Endothelial cell of umbilical vein (primary cell): ENCODE results near the gene CLIC5. TPM values are rescaled to one million over a fixed set of nuclear protein-coding genes. Genes with fewer than 3 reads are reported as not detected.

Experiments
- BruUV-seq: library from RNA; stranded (reverse); fragments of 400-500 nt; replicated peaks from 2 replicates; lab custom pipeline; 2021; lab: Mats Ljungman, UMichigan
- CTCF ChIA-PET: fragments of 300-600, 350-600 bp; sonication (Branson Sonifier 250); formaldehyde crosslinking; loops from one replicate; lab custom pipeline; 2021; ENCODE audit warnings: antibody characterized with exemption, inconsistent platforms; lab: Charles Lee
- POLR2A ChIA-PET: fragments of 300-600, 350-600 bp; sonication (Branson Sonifier 250); formaldehyde crosslinking; loops from one replicate; lab custom pipeline; 2021; ENCODE audit warnings: antibody characterized with exemption, inconsistent platforms; lab: Charles Lee
- DNase-seq: peaks from one replicate; pipeline ENCODE4 v3.0.0-alpha.2; 2011; ENCODE audit warnings: low read depth, low spot score
- FAIRE-seq: peaks from 2 replicates; lab custom pipeline; 2011; peaks lifted over from hg19 to GRCh38; lab: Jason Lieb, UNC
- H2AFZ ChIP-seq: 2 replicates; pipeline ENCODE4 v1.6.0; 2012; ENCODE audit warnings: low read depth, low read length, control low read depth, inconsistent platforms
- H3K27ac ChIP-seq: 2 replicates; pipeline ENCODE4 v1.5.1; 2011; ENCODE audit warnings: low read depth, mild to moderate bottlenecking, control low read depth, low read length, moderate library complexity; ENCODE audit not compliant: insufficient read depth
- H3K27me3 ChIP-seq, 2 experiments: 2 replicates each; pipeline versions ENCODE4 v1.6.0 to v1.6.1; 2011; ENCODE audit warnings: low read length in 2 of 2, mixed read lengths in 1 of 2; ENCODE audit not compliant: control insufficient read depth in 2 of 2, insufficient read depth in 2 of 2
- H3K36me3 ChIP-seq, 2 experiments: 2 replicates in 1 of 2; 3 replicates in 1 of 2; pipeline ENCODE4 v1.5.1; 2011; ENCODE audit warnings: low read length in 2 of 2, mild to moderate bottlenecking in 1 of 2, moderate library complexity in 1 of 2; ENCODE audit not compliant: control insufficient read depth in 2 of 2, insufficient read depth in 2 of 2; ENCODE audit errors: extremely low read depth in 1 of 2
- H3K4me1 ChIP-seq: 3 replicates; pipeline ENCODE4 v1.5.1; 2011; ENCODE audit warnings: mild to moderate bottlenecking, low read length; ENCODE audit not compliant: control insufficient read depth, insufficient read depth; ENCODE audit errors: extremely low read depth
- H3K4me2 ChIP-seq: 2 replicates; pipeline ENCODE4 v1.6.1; 2011; ENCODE audit warnings: low read length, control low read depth, mixed read lengths; ENCODE audit not compliant: insufficient read depth
- H3K4me3 ChIP-seq, 3 experiments: fragments of 200-600 bp in 1 of 3; sonication (generic), shearing (Covaris generic) in 1 of 3; replicated peaks in 1 of 3; 2 replicates each; pipeline ENCODE4 v1.5.1; 2011 to 2016; ENCODE audit warnings: control low read depth in 3 of 3, low read length in 3 of 3, mild to moderate bottlenecking in 2 of 3, inconsistent platforms in 1 of 3, low read depth in 1 of 3, moderate library complexity in 1 of 3; ENCODE audit not compliant: insufficient read depth in 1 of 3
- H3K79me2 ChIP-seq: 2 replicates; pipeline ENCODE4 v1.6.0; 2012; ENCODE audit warnings: low read length, inconsistent platforms; ENCODE audit not compliant: control insufficient read depth, insufficient read depth
- H3K9ac ChIP-seq: replicated peaks from 2 replicates; pipeline ENCODE3; 2011; ENCODE audit warnings: low read length, control low read depth; ENCODE audit not compliant: insufficient read depth; ENCODE audit errors: extremely low read depth
- H3K9me1 ChIP-seq: replicated peaks from 3 replicates; pipeline ENCODE4 v1.6.0; 2011; ENCODE audit warnings: mild to moderate bottlenecking, low read length; ENCODE audit not compliant: control insufficient read depth, insufficient read depth; ENCODE audit errors: extremely low read depth
- H3K9me3 ChIP-seq: replicated peaks from 2 replicates; pipeline ENCODE4 v1.5.1; 2012; ENCODE audit warnings: low read length, inconsistent platforms; ENCODE audit not compliant: control insufficient read depth, insufficient read depth
- H4K20me1 ChIP-seq: replicated peaks from 2 replicates; pipeline ENCODE3; 2011; ENCODE audit warnings: mild to moderate bottlenecking, low read length; ENCODE audit not compliant: control insufficient read depth, insufficient read depth; ENCODE audit errors: extremely low read depth
- CTCF ChIP-seq, 2 donors: IDR thresholded peaks; 1 replicate in 1 of 2; 2 replicates in 1 of 2; pipeline ENCODE4 v1.5.1; 2011; ENCODE audit warnings: low read length in 2 of 2, mild to moderate bottlenecking in 2 of 2, moderate library complexity in 2 of 2, control low read depth in 1 of 2, inconsistent platforms in 1 of 2, low read depth in 1 of 2; ENCODE audit not compliant: insufficient read depth in 1 of 2; ENCODE audit errors: extremely low read depth in 1 of 2
- GATA2 ChIP-seq: IDR thresholded peaks from 2 replicates; pipeline ENCODE4 v1.7.0; 2011; ENCODE audit warnings: low read depth, mild to moderate bottlenecking, moderate library complexity, mixed read lengths, low read length; ENCODE audit not compliant: insufficient read length, insufficient read depth
- POLR2AphosphoS5 ChIP-seq: IDR thresholded peaks from 2 replicates; pipeline ENCODE4 v1.6.1; 2012; ENCODE audit warnings: low read depth, mild to moderate bottlenecking, control low read depth, low read length, moderate library complexity; ENCODE audit not compliant: insufficient read depth
- dilution Hi-C: fragments of 300-500 bp; cut with MboI; formaldehyde crosslinking; loops from one replicate; pipeline ENCODE4 v1.15.0; 2019; ENCODE audit warnings: low sequenced_read_pairs; ENCODE audit not compliant: extremely low pct_ligation_motif_present
- intact Hi-C: fragments of 100-400 bp; cut with micrococcal nuclease; formaldehyde crosslinking; loops from one replicate; pipeline ENCODE4 v1.10.0; 2022
- polyA plus RNA-seq, 4 experiments: library from polyadenylated mRNA; depleted of rRNA in 3 of 4; stranded (reverse) in 3 of 4; unstranded in 1 of 4; fragments of >200 nt; gene quantifications; 2 replicates each; pipeline versions ENCODE4 v1.2.1 to v1.2.3, GENCODE V29; 2011 to 2012; ENCODE audit warnings: missing spikeins in 1 of 4
- total RNA-seq: library from RNA; stranded (reverse); gene quantifications from 2 replicates; pipeline ENCODE4 v1.2.3, GENCODE V29; 2021
- TF ChIP-seq, protein P1 (sequence below): IDR thresholded peaks from 2 replicates; pipeline ENCODE4 v1.6.1; 2011; ENCODE audit not compliant: insufficient read depth, insufficient read length

The CLIC5 gene
- total and polyA plus RNA-seq, 2 donors (not counting 3 experiments of a cell fraction or from before 2014, with no cell fraction given) = 0.07 TPM; not detected in 1

GRCh38 chr6:46052479-46052878 is 36.8 kb upstream of the CLIC5 start:
- peaks cover 8 to 18% of the 10 kb centered on the region in 2 experiments for H3K27me3 ChIP-seq
- no peak overlapping the region for H2AFZ ChIP-seq
- POLR2A ChIA-PET = no interaction called here
- no peaks in the 10 kb centered on the region for H3K9me1 ChIP-seq
- H3K27ac ChIP-seq = no peak overlapping the region
- H3K4me2 ChIP-seq = no peak overlapping the region
- DNase-seq (no peak), FAIRE-seq (no peak)
- dilution Hi-C loops = no loop called here
- intact Hi-C loops = no loop called here
- TF ChIP-seq, protein P1, sequence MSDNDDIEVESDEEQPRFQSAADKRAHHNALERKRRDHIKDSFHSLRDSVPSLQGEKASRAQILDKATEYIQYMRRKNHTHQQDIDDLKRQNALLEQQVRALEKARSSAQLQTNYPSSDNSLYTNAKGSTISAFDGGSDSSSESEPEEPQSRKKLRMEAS = no peak
- H3K36me3 ChIP-seq = no peaks in the 10 kb centered on the region
- H3K4me1 ChIP-seq = no peaks in the 10 kb centered on the region
- no peaks in the 10 kb centered on the region for H3K79me2 ChIP-seq
- H3K9me3 ChIP-seq = no peaks in the 10 kb centered on the region
- H3K9ac ChIP-seq = no peak overlapping the region
- CTCF ChIA-PET = interaction anchor here (1.1 to 1.2 kb wide), 2 partner anchors 38 to 358 kb away, joined by 3 to 4 read pairs; no protein-coding TSS in a partner anchor
- no peak overlapping the region for H3K4me3 ChIP-seq
- H4K20me1 ChIP-seq = no peaks in the 10 kb centered on the region
- BruUV-seq = no TSS peak

DNA sequence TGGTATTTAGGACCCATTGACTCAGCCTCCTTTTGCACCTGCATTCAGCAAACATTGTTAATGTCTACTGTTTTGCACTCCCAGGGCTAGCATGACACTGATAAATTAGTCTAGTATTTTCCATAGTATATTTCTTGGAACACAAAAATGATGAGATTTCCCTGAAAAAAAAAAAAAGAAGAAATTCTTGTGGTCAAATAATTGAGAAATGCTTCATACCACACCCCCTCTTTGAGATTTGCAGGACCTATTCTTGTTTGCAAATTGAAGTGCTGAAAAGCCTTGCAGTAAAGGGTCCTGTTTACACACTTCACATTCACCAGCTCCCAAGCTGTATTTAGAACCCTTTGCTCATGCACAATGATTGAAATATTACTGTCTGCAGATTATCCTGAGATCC is 36.3 kb upstream of the CLIC5 start:
- DNase-seq = no peak
- no peaks in the 10 kb centered on the region for H3K9me1 ChIP-seq
- H3K79me2 ChIP-seq = no peaks in the 10 kb centered on the region
- no peak overlapping the region for H3K4me2 ChIP-seq
- H3K27ac ChIP-seq = no peak overlapping the region
- no peak overlapping the region for H3K9ac ChIP-seq
- H3K4me1 ChIP-seq = no peaks in the 10 kb centered on the region
- no peaks in the 10 kb centered on the region for H3K36me3 ChIP-seq
- no TSS peak for BruUV-seq
- H2AFZ ChIP-seq = no peak overlapping the region
- POLR2A ChIA-PET = no interaction called here
- CTCF ChIA-PET = interaction anchor here (1.1 to 1.2 kb wide), 2 partner anchors 38 to 359 kb away, joined by 3 to 4 read pairs; no protein-coding TSS in a partner anchor
- intact Hi-C loops (no loop called here), dilution Hi-C loops (no loop called here)
- no peak for FAIRE-seq
- TF ChIP-seq, protein P1 = no peak
- TF ChIP-seq CTCF (IDR thresholded peaks at IDR 0.05; ENCODE audit: extremely low read depth in 1 of 2, insufficient read depth in 1 of 2, low read depth in 1 of 2, low read length in 2 of 2) = no peak
- TF ChIP-seq GATA2 = no peak
- TF ChIP-seq POLR2AphosphoS5 = no peak
- H3K9me3 ChIP-seq = no peaks in the 10 kb centered on the region
- H4K20me1 ChIP-seq = no peaks in the 10 kb centered on the region
- no peak overlapping the region for H3K4me3 ChIP-seq
- H3K27me3 ChIP-seq = peaks cover 8 to 17% of the 10 kb centered on the region in 2 experiments
